NB4 (cell line): ENCODE results near the gene TASP1.

Source experiments
- DNase-seq: peaks from one replicate; pipeline ENCODE4 v3.0.0; 2010; ENCODE audit warnings: low read depth
- H3K4me3 ChIP-seq: one replicate; pipeline ENCODE4 v1.5.1; 2011; ENCODE audit warnings: mild to moderate bottlenecking, low read depth, low read length, moderate library complexity
- CTCF ChIP-seq: IDR thresholded peaks from one replicate; pipeline ENCODE4 v1.5.1; 2012; ENCODE audit warnings: low read depth, low read length
- MYC ChIP-seq: IDR thresholded peaks from 2 replicates; pipeline ENCODE4 v1.6.1; 2011; ENCODE audit warnings: low read depth, low read length
- POLR2A ChIP-seq: IDR thresholded peaks from 2 replicates; pipeline ENCODE4 v1.6.1; 2011; ENCODE audit warnings: mild to moderate bottlenecking; ENCODE audit not compliant: insufficient read length; ENCODE audit errors: extremely low read depth
- TF ChIP-seq, protein P1 (sequence below): IDR thresholded peaks from 2 replicates; pipeline ENCODE4 v1.6.1; 2011; ENCODE audit warnings: low read depth, low read length

TASP1 gene

GRCh38 chr20:13396826-13397225, 241.9 kb downstream of the TASP1 start:
- no peak overlapping the region for H3K4me3 ChIP-seq
- TF ChIP-seq POLR2A (no peak), CTCF (no peak), MYC (no peak)
- TF ChIP-seq, protein P1, sequence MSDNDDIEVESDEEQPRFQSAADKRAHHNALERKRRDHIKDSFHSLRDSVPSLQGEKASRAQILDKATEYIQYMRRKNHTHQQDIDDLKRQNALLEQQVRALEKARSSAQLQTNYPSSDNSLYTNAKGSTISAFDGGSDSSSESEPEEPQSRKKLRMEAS, result no peak
- DNase-seq, result no peak

DNA sequence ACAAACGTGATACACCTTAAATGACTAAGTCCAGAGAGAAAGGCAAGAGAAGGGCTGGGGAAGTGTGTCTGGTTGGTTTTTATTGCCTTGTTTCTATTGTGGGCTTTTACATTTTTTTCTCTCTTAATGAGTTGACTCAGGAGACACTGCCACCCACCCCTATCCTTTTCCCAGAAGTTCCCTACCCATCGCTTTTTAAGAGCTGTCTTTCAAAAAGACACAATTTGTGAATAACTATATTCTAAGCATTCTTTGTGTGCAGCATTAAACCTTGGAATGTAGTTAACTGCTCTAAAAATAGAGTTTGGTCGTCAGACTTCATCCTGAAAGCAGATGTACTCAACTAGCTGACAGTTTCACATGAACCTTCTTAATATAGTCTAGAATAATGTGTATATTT, 242.7 kb downstream of the TASP1 start:
- DNase-seq, result no peak
- no peak for TF ChIP-seq CTCF
- no peak for TF ChIP-seq MYC
- no peak for TF ChIP-seq POLR2A
- TF ChIP-seq, protein P1, result no peak
- no peak overlapping the region for H3K4me3 ChIP-seq

- no peak for DNase-seq
- H3K4me3 ChIP-seq, result no peak overlapping the region
- TF ChIP-seq CTCF (no peak), MYC (no peak), POLR2A (no peak)
- TF ChIP-seq, protein P1, result no peak
Measured at GRCh38 chr20:13395232-13395631, 243.5 kb downstream of the TASP1 start.

DNA sequence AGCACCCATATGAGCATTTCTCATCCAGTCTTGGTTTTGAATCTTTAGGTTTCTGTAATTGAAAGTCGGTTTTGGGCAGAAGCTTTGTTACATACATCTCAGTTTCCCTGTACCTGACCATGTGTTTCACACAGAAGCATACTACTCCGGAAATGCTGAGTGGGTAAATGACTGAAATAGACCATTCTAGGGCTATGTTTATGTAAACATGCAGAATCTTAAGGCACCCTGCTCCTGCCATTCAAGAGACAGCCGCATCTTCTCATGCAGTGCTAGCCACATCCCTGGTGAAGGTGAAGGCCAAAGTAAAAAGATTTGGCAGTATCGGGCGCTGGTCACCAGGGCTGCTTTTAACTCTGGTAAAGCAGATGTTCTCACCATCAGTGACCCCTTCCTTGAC, 246.3 kb downstream of the TASP1 start:
- no peak overlapping the region for H3K4me3 ChIP-seq
- DNase-seq, result no peak
- TF ChIP-seq CTCF (no peak), MYC (no peak), POLR2A (no peak)
- TF ChIP-seq, protein P1, result no peak

DNA sequence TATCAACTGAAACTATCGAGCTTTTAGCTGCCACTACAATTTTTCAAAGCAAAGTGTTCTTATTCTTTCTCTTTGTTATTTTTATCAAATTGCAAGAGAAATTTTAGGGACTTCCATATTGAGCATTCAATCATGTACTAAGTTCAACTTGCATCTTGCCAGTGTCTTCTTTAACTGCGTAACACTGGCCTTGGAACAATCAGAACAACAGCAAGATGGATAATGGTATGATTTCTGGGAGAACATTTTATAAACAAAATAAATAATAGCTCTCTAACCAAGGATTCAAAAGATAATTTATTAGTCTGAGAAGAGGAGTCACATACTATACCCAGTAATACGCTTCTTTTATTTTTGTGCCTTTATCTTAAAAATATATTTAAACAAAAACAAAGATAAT, 249.6 kb downstream of the TASP1 start:
- no peak overlapping the region for H3K4me3 ChIP-seq
- no peak for DNase-seq
- TF ChIP-seq POLR2A (no peak), MYC (no peak), CTCF (no peak)
- TF ChIP-seq, protein P1, result no peak

DNA sequence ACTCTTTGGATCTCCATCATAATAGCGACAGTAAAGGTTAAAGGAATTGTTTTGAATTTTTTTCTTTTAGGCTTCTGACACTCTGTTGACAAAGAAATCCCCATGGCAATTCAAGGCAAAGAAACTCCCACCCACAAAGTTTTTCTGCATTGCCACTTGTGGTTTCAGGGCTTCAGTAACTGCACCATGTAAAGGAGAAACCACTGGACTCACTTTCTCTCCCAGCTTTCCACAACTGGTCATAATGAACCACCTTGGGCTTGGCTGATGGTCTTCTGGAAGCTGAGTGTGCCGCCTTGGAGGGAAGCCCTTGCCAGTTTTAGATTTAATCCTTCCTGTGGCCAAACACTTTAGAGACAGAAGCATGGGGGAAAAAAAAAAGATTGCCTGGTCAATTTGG, 254.6 kb downstream of the TASP1 start:
- DNase-seq, result no peak
- TF ChIP-seq CTCF, result no peak
- TF ChIP-seq, protein P1, result no peak
- TF ChIP-seq MYC, result no peak
- TF ChIP-seq POLR2A, result no peak
- H3K4me3 ChIP-seq, result no peak overlapping the region
